OCI-LY3 (cell line): ENCODE data around the gene ABI1.

Experiments used
- H2AFZ ChIP-seq: fragments of 200-600, 300-600 bp; shearing (Covaris generic); 2 replicates; pipeline ENCODE4 v1.6.0; 2014; ENCODE audit warnings: antibody characterized with exemption, low read depth, low read length
- H3K27ac ChIP-seq: fragments of 200-600, 300-600 bp; sonication (generic); 2 replicates; pipeline ENCODE4 v1.5.1; 2014; ENCODE audit warnings: mild to moderate bottlenecking, low read length, moderate library complexity, mixed read lengths
- H3K27me3 ChIP-seq: fragments of 200-600, 300-600 bp; sonication (generic); 2 replicates; pipeline ENCODE4 v1.6.1; 2014; ENCODE audit warnings: low read depth, low read length, mixed read lengths
- H3K36me3 ChIP-seq: fragments of 200-600, 300-600 bp; sonication (generic); replicated peaks from 2 replicates; pipeline ENCODE3; 2014; ENCODE audit warnings: low read depth, low read length, mixed read lengths
- H3K4me1 ChIP-seq: fragments of 300-600, 200-600 bp; sonication (generic); 2 replicates; pipeline ENCODE4 v1.6.1; 2014; ENCODE audit warnings: low read length, mixed read lengths
- H3K4me2 ChIP-seq: fragments of 200-600, 300-600 bp; sonication (generic); 2 replicates; pipeline ENCODE4 v1.6.1; 2014; ENCODE audit warnings: low read length, mixed read lengths
- H3K4me3 ChIP-seq: fragments of 300-600, 200-600 bp; sonication (generic); 2 replicates; pipeline ENCODE4 v1.5.1; 2014; ENCODE audit warnings: antibody characterized with exemption, mild to moderate bottlenecking, low read length, moderate library complexity
- H3K79me2 ChIP-seq: fragments of 300-600, 200-600 bp; shearing (Covaris generic); 2 replicates; pipeline ENCODE4 v1.6.1; 2014; ENCODE audit warnings: mild to moderate bottlenecking, low read length, mixed read lengths
- H3K9ac ChIP-seq: fragments of 300-600, 200-600 bp; shearing (Covaris generic); 2 replicates; pipeline ENCODE4 v1.6.0; 2014; ENCODE audit warnings: mild to moderate bottlenecking, low read length, moderate library complexity
- H3K9me3 ChIP-seq: fragments of 200-600, 300-600 bp; shearing (Covaris generic); 2 replicates; pipeline ENCODE4 v1.6.1; 2014; ENCODE audit warnings: low read length, mixed read lengths; ENCODE audit not compliant: insufficient read depth
- H4K20me1 ChIP-seq: fragments of 200-600, 300-600 bp; sonication (generic); 2 replicates; pipeline ENCODE4 v1.6.1; 2016; ENCODE audit warnings: low read length, mixed read lengths; ENCODE audit not compliant: insufficient read depth
- EZH2phosphoT487 ChIP-seq: fragments of 200-600 bp; shearing (Covaris generic); IDR thresholded peaks from 2 replicates; pipeline ENCODE4 v1.6.1; 2018; ENCODE audit warnings: antibody characterized with exemption, mixed run types, low read depth
- TF ChIP-seq, protein P1 (sequence below): fragments of 200-600, 300-600 bp; sonication (generic); IDR thresholded peaks from 2 replicates; pipeline ENCODE4 v1.5.1; 2014; ENCODE audit warnings: antibody characterized with exemption, low read length, low read depth

Gene ABI1

GRCh38 chr10:26870766-26871165 is 10.0 kb upstream of the ABI1 start:
- Histone ChIP-seq H4K20me1 (no peaks in the 10 kb centered on the region), H3K79me2 (no peaks in the 10 kb centered on the region), H3K9ac (no peak overlapping the region), H2AFZ (no peak overlapping the region), H3K4me1 (peaks cover 7% of the 10 kb centered on the region), H3K36me3 (no peaks in the 10 kb centered on the region), H3K4me2 (no peak overlapping the region), H3K4me3 (no peak overlapping the region), H3K27ac (no peak overlapping the region), H3K27me3 (no peaks in the 10 kb centered on the region), H3K9me3 (no peaks in the 10 kb centered on the region)
- TF ChIP-seq EZH2phosphoT487 = no peak
- TF ChIP-seq, protein P1, sequence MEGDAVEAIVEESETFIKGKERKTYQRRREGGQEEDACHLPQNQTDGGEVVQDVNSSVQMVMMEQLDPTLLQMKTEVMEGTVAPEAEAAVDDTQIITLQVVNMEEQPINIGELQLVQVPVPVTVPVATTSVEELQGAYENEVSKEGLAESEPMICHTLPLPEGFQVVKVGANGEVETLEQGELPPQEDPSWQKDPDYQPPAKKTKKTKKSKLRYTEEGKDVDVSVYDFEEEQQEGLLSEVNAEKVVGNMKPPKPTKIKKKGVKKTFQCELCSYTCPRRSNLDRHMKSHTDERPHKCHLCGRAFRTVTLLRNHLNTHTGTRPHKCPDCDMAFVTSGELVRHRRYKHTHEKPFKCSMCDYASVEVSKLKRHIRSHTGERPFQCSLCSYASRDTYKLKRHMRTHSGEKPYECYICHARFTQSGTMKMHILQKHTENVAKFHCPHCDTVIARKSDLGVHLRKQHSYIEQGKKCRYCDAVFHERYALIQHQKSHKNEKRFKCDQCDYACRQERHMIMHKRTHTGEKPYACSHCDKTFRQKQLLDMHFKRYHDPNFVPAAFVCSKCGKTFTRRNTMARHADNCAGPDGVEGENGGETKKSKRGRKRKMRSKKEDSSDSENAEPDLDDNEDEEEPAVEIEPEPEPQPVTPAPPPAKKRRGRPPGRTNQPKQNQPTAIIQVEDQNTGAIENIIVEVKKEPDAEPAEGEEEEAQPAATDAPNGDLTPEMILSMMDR = no peak

GRCh38 chr10:26869528-26869927 is 8.8 kb upstream of the ABI1 start:
- H2AFZ ChIP-seq = peak overlapping the region; percentile 20; the same call in 1 of the 2 replicates
- H3K27ac ChIP-seq = no peak overlapping the region
- peak overlapping the region; percentile 48 for H3K4me2 ChIP-seq

GRCh38 chr10:26863351-26864076 is 2.8 kb upstream of the ABI1 start:
- Histone ChIP-seq H4K20me1 (peaks cover 6% of the 10 kb centered on the region), H3K27ac (no peak overlapping the region), H3K4me2 (no peak overlapping the region), H2AFZ (no peak overlapping the region), H3K9ac (no peak overlapping the region), H3K9me3 (no peaks in the 10 kb centered on the region), H3K36me3 (peaks cover 5% of the 10 kb centered on the region), H3K79me2 (peaks cover 22% of the 10 kb centered on the region), H3K27me3 (no peaks in the 10 kb centered on the region), H3K4me1 (peaks cover 6% of the 10 kb centered on the region), H3K4me3 (no peak overlapping the region)
- TF ChIP-seq, protein P1 = no peak
- no peak for TF ChIP-seq EZH2phosphoT487

More at GRCh38 chr10:26869528-26869927, 8.8 kb upstream of the ABI1 start:
- TF ChIP-seq EZH2phosphoT487 = no peak
- TF ChIP-seq, protein P1 = no peak
- Histone ChIP-seq H4K20me1 (no peaks in the 10 kb centered on the region), H3K4me1 (peaks cover 7% of the 10 kb centered on the region), H3K27me3 (no peaks in the 10 kb centered on the region), H3K36me3 (no peaks in the 10 kb centered on the region), H3K4me3 (0 out of 2 replicates have a peak overlapping the region, but pooled peaks have one; percentile 28), H3K9ac (no peak overlapping the region), H3K9me3 (no peaks in the 10 kb centered on the region), H3K79me2 (no peaks in the 10 kb centered on the region)

- H3K27ac ChIP-seq = no peak overlapping the region
- H3K27me3 ChIP-seq = no peaks in the 10 kb centered on the region
- peak overlapping the region; percentile 92 for H3K4me2 ChIP-seq
Observed at GRCh38 chr10:26861205-26861998, 644 bp upstream of the ABI1 start.

More at GRCh38 chr10:26861205-26861998, 644 bp upstream of the ABI1 start:
- Histone ChIP-seq H3K4me1 (peaks cover 23% of the 10 kb centered on the region), H4K20me1 (peaks cover 27% of the 10 kb centered on the region), H2AFZ (peak overlapping the region; percentile 97), H3K36me3 (peaks cover 5% of the 10 kb centered on the region), H3K9me3 (no peaks in the 10 kb centered on the region), H3K79me2 (peaks cover 43% of the 10 kb centered on the region), H3K9ac (peak overlapping the region; percentile 65), H3K4me3 (peak overlapping the region; percentile 80)
- no peak for TF ChIP-seq EZH2phosphoT487
- TF ChIP-seq, protein P1 = peak; percentile 51
